ENCODE measurements around the gene LTBP3.

The LTBP3 gene

DNA sequence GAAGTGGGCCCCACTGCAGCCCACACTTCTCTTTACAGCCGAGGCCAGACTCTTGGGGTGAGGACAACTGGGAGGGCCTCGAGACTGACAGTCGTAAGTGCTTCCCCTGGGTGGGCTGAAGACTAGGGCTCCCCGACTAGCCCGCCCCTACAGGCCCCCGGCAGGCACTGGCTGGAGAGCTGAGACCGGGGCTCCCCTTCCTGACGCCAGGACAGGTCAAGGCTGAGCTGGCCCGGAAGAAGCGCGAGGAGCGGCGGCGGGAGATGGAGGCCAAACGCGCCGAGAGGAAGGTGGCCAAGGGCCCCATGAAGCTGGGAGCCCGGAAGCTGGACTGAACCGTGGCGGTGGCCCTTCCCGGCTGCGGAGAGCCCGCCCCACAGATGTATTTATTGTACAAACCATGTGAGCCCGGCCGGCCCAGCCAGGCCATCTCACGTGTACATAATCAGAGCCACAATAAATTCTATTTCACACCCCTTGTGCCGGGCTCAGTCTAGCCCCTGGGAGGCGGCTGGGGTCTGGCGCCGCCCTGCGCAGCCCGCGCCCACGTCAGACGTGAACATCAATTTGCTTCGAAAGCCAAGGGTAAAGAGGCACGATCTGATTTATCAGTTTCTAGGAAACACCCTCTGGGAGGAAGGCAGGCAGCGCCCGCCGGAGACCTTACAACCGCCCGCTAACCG is 19.8 kb downstream of the LTBP3 start:
- DNase-seq (ENCODE audit: low read depth, low spot score): no peak
- POLR2A ChIA-PET: interaction anchor here (0.9 to 2.2 kb wide), 4 partner anchors 9 to 100 kb away, joined by 4 to 5 read pairs (median 5); partner anchors contain the start of genes SIPA1 and ZNRD2
- TF ChIP-seq, protein P1, sequence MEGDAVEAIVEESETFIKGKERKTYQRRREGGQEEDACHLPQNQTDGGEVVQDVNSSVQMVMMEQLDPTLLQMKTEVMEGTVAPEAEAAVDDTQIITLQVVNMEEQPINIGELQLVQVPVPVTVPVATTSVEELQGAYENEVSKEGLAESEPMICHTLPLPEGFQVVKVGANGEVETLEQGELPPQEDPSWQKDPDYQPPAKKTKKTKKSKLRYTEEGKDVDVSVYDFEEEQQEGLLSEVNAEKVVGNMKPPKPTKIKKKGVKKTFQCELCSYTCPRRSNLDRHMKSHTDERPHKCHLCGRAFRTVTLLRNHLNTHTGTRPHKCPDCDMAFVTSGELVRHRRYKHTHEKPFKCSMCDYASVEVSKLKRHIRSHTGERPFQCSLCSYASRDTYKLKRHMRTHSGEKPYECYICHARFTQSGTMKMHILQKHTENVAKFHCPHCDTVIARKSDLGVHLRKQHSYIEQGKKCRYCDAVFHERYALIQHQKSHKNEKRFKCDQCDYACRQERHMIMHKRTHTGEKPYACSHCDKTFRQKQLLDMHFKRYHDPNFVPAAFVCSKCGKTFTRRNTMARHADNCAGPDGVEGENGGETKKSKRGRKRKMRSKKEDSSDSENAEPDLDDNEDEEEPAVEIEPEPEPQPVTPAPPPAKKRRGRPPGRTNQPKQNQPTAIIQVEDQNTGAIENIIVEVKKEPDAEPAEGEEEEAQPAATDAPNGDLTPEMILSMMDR (IDR thresholded peaks at IDR 0.05; ENCODE audit: insufficient read depth, low read length, missing control alignments): no peak
- H3K4me3 ChIP-seq (ENCODE audit: low read depth, low read length): no peak overlapping the region
- CTCF ChIA-PET: interaction anchor here (1.0 to 10.0 kb wide), 3 partner anchors 9 to 53 kb away, joined by 3 to 207 read pairs (median 182); partner anchors contain the start of genes FAM89B, KCNK7, LTBP3 and ZNRD2

DNA sequence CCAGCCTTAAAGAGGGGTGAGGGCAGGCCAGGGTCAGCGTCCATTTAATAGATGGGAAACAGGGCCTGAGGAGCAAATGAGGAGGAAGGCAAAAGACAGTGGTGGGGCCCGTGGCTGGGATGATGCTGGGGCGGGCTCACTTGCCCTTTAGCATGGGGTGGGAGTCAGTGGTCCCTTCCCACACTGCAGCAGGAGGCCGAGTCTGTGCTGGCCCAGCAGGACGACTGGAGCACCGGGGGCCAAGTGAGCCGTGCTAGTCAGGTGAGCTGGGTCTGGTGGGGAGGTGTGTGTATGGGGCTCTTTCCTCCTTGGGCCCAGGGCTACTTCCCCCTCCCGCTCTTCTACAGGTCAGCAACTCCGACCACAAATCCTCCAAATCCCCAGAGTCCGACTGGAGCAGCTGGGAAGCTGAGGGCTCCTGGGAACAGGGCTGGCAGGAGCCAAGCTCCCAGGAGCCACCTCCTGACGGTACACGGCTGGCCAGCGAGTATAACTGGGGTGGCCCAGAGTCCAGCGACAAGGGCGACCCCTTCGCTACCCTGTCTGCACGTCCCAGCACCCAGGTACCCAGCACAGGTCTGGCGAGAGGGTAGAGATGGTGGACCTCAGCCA is 20.4 kb downstream of the LTBP3 start:
- no peak overlapping the region for H3K4me3 ChIP-seq (ENCODE audit: low read depth, low read length)
- ChIA-PET POLR2A (interaction anchor here (0.9 to 2.2 kb wide), 4 partner anchors 8 to 100 kb away, joined by 4 to 5 read pairs (median 5); partner anchors contain the start of genes SIPA1 and ZNRD2), CTCF (interaction anchor here (1.4 to 10.0 kb wide), 3 partner anchors 28 to 54 kb away, joined by 5 to 207 read pairs (median 182); partner anchors contain the start of genes FAM89B, KCNK7, LTBP3 and ZNRD2)
- TF ChIP-seq, protein P1 (IDR thresholded peaks at IDR 0.05; ENCODE audit: insufficient read depth, low read length, missing control alignments): no peak
- no peak for DNase-seq (ENCODE audit: low read depth, low spot score)

DNA sequence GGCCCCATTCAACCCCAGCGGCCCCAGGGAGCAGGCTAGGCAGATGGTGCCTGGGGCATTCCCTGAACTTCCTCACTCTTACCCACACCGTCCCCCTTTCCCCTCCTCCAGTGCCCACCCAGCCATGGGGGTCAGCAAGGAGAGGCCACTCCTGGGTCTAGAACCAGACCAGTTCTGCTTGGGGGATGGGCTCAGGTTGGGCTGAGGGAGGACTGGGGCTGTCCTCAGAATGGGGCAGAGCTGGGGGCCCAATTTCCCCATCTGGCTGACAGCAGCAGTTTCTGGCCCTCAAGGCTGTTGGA is 20.9 kb downstream of the LTBP3 start:
- POLR2A ChIA-PET: interaction anchor here (0.6 to 1.8 kb wide), 3 partner anchors 22 to 97 kb away, joined by 4 to 5 read pairs (median 4); partner anchors contain the start of gene ZNRD2
- TF ChIP-seq, protein P1 (IDR thresholded peaks at IDR 0.05; ENCODE audit: insufficient read depth, low read length, missing control alignments): no peak
- CTCF ChIA-PET: interaction anchor here (0.9 to 10.0 kb wide), 3 partner anchors 18 to 54 kb away, joined by 3 to 182 read pairs (median 5); partner anchors contain the start of genes FAM89B and KCNK7
- DNase-seq (ENCODE audit: low read depth, low spot score): no peak
- no peak overlapping the region for H3K4me3 ChIP-seq (ENCODE audit: low read depth, low read length)

DNA sequence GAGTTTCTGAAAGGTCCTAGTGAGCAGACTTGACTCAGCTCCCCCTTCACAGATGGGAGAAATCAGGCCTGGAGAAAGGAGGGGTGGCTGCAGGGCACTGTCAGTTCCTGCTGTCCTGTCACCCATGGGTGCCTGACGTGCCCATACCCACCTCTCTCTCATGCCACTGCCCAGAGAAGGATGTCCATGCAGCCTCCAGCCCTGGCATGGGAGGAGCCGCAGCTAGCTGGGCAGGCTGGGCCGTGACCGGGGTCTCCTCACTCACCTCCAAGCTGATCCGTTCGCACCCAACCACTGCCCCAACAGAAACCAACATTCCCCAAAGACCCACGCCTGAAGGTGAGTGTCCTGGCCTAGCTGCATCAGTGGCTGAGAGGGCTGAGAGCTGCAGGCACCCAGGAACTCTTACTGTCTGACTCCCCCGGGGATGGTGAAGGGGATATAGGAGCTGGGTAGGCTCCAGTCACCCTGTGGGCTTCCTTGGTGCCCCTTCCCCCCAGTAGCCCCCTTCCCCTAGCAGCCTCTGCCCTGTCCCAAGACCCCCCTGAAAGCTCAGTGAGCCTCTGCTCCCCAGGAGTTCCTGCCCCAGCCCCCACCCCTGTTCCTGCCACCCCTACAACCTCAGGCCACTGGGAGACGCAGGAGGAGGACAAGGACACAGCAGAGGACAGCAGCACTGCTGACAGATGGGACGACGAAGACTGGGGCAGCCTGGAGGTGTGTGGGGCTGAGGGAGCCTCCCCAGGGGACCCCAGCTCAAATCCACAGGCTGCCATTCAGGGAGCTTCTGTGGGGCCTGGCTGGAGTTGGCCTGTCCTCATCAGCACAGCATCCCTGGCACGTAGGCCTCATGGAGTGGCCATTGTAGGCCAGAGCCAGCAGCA is 21.5 kb downstream of the LTBP3 start:
- H3K4me3 ChIP-seq (ENCODE audit: low read depth, low read length): no peak overlapping the region
- ChIA-PET CTCF (interaction anchor here (0.9 to 10.0 kb wide), 4 partner anchors 11 to 55 kb away, joined by 3 to 182 read pairs (median 4); partner anchors contain the start of genes FAM89B and KCNK7), POLR2A (interaction anchor here (0.6 to 1.9 kb wide), 5 partner anchors 12 to 97 kb away, joined by 3 to 6 read pairs (median 4); partner anchors contain the start of genes SCYL1 and ZNRD2)
- no peak for DNase-seq (ENCODE audit: low read depth, low spot score)
- TF ChIP-seq, protein P1 (IDR thresholded peaks at IDR 0.05; ENCODE audit: insufficient read depth, low read length, missing control alignments): no peak

DNA sequence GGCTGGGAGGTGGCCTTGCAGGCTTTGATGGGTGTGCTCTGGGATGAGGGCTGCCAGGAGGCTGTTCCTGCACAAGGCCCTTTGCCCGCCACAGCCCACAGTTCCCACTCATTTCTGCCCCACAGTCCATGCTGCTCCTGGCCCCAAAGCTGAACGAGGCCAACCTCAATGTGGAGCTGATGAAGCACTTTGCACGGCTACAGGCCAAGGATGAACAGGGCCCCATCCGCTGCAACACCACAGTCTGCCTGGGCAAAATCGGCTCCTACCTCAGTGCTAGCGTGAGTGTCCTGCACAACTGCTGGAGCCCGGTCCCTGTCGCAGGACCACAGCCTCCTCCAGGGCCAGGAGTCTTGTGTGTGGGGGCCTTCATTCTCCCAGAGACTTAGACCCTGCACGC is 23.1 kb downstream of the LTBP3 start:
- CTCF ChIA-PET: no interaction called here
- DNase-seq (ENCODE audit: low read depth, low spot score): no peak
- POLR2A ChIA-PET: interaction anchor here (1.9 kb wide), 1 partner anchor 10 kb away, joined by 6 read pairs; the partner anchor contains the start of gene SCYL1
- no peak overlapping the region for H3K4me3 ChIP-seq (ENCODE audit: low read depth, low read length)
- TF ChIP-seq, protein P1 (IDR thresholded peaks at IDR 0.05; ENCODE audit: insufficient read depth, low read length, missing control alignments): no peak
